Esophagus muscularis mucosa (tissue), 3 donors: ENCODE results near the gene C2CD4C.

Experiments used
- CTCF ChIP-seq, 3 experiments: fragments of 200-600 bp in 2 of 3; fragments of 450-650 bp in 1 of 3; sonication (generic) in 2 of 3; IDR thresholded peaks; one replicate each; pipeline ENCODE4 v1.5.1; 2017 to 2019; ENCODE audit warnings: antibody characterized with exemption in 3 of 3, mild to moderate bottlenecking in 2 of 3, moderate library complexity in 1 of 3
- POLR2A ChIP-seq: fragments of 450-650 bp; IDR thresholded peaks from one replicate; pipeline ENCODE4 v1.6.1; 2017; ENCODE audit warnings: antibody characterized with exemption, moderate library complexity, mild to moderate bottlenecking, low read depth
- POLR2AphosphoS5 ChIP-seq, 2 donors: sonication (generic); formaldehyde crosslinking; IDR thresholded peaks; one replicate each; pipeline ENCODE4 v1.6.1; 2017; ENCODE audit warnings: antibody characterized with exemption in 2 of 2

- TF ChIP-seq POLR2A (no peak), CTCF (IDR thresholded peaks at IDR 0.05) (no peak), POLR2AphosphoS5 (IDR thresholded peaks at IDR 0.05) (no peak)
These were observed 21.2 kb downstream of the C2CD4C start for GRCh38 chr19:387777-388176.
